Activated CD8-positive, alpha-beta memory T cell treated with anti-CD3 and anti-CD28 coated beads for 48 hours (primary cell): ENCODE data around the gene C15orf62.

Source experiments
- DNase-seq, 3 experiments: peaks; one replicate each; pipeline ENCODE4 v3.0.0-alpha.2; 2020; ENCODE audit warnings: low read depth in 2 of 3, low spot score in 2 of 3

C15orf62 gene

GRCh38 chr15:40808861-40809450, 39.2 kb downstream of the C15orf62 start:
- no peak for DNase-seq

- no peak for DNase-seq
These were observed 43.1 kb downstream of the C15orf62 start for GRCh38 chr15:40812721-40813425.

GRCh38 chr15:40815042-40815698, 45.4 kb downstream of the C15orf62 start:
- DNase-seq: no peak

GRCh38 chr15:40819048-40819447, 49.3 kb downstream of the C15orf62 start:
- DNase-seq: no peak

GRCh38 chr15:40821195-40821594, 51.4 kb downstream of the C15orf62 start:
- no peak for DNase-seq
